NT2/D1 (cell line): ENCODE results near the gene MCFD2.

ENCODE experiments used
- SUZ12 ChIP-seq: IDR thresholded peaks from 2 replicates; pipeline ENCODE4 v1.6.1; 2011; ENCODE audit not compliant: insufficient read length, insufficient read depth; ENCODE audit errors: extremely low read depth
- YY1 ChIP-seq: IDR thresholded peaks from 2 replicates; pipeline ENCODE4 v1.6.1; 2011; ENCODE audit not compliant: insufficient read length, insufficient read depth

DNA sequence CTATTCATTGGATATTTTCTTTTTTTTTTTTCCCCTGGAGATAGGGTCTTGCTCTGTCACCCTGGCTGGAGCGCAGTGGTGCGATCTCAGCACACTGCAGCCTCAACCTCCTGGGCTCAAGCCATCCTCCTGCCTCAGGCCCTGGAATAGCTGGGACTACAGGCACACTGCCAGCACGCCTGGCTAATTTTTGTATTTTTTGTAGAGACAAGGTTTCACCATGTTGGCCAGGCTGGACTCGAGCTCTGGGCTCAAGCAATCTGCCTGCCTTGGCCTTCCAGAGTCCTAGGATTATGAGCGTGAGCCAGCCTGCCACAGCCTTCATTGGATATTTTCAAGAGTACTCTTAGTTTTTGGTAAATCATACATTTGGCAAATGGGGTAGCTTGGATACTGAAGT, 9.0 kb upstream of the MCFD2 start:
- no peak for TF ChIP-seq YY1
- no peak for TF ChIP-seq SUZ12
